SU-DHL-6 (cell line): ENCODE results near the gene HAGH.

Experiments used
- EZH2phosphoT487 ChIP-seq: fragments of 200-600 bp; sonication (generic), shearing (Covaris generic); conservative IDR thresholded peaks from 2 replicates; pipeline ENCODE4 v1.6.1; 2018; ENCODE audit warnings: mild to moderate bottlenecking, antibody characterized with exemption, low read length, moderate library complexity, mixed read lengths
- TF ChIP-seq, protein P1 (sequence below): fragments of 200-600 bp; sonication (generic); IDR thresholded peaks from one replicate; pipeline ENCODE4 v1.5.1; 2017; ENCODE audit warnings: antibody characterized with exemption, mild to moderate bottlenecking, low read length, moderate library complexity; ENCODE audit not compliant: insufficient read depth, poor library complexity, severe bottlenecking

DNA sequence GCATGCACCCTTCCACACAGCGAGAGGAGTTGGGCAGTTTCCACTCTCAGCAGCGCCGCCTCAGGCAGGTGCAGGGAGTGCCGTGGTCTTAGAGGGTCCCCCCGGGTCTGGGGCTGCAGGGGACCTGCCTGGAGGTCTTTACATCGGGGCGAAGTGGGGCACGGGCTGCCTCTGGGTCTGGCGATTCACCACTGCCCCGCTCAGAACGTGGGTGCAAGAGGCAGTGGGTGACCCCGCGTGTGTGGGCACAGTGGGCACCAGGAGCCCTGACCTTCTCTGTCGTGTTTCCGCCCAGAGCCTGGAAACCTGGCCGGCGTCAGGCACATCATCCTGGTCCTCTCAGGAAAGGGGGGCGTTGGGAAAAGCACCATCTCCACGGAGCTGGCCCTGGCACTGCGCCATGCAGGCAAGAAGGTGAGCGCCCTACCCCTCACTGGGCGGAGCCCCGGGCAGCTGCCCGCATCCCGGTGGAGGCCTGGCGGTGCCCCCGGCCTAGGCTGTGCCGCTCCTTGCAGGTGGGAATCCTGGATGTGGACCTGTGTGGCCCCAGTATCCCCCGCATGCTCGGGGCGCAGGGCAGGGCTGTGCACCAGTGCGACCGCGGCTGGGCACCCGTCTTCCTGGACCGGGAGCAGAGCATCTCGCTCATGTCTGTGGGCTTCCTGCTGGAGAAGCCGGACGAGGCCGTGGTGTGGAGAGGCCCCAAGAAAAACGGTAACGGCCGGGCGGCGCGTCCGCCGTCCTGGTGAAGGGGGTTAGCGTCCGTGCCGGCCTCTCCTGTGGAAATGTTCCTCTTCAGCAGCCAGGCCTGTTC, 40.2 kb downstream of the HAGH start:
- TF ChIP-seq, protein P1, sequence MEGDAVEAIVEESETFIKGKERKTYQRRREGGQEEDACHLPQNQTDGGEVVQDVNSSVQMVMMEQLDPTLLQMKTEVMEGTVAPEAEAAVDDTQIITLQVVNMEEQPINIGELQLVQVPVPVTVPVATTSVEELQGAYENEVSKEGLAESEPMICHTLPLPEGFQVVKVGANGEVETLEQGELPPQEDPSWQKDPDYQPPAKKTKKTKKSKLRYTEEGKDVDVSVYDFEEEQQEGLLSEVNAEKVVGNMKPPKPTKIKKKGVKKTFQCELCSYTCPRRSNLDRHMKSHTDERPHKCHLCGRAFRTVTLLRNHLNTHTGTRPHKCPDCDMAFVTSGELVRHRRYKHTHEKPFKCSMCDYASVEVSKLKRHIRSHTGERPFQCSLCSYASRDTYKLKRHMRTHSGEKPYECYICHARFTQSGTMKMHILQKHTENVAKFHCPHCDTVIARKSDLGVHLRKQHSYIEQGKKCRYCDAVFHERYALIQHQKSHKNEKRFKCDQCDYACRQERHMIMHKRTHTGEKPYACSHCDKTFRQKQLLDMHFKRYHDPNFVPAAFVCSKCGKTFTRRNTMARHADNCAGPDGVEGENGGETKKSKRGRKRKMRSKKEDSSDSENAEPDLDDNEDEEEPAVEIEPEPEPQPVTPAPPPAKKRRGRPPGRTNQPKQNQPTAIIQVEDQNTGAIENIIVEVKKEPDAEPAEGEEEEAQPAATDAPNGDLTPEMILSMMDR, result no peak
- no peak for TF ChIP-seq EZH2phosphoT487
